ENCODE data around the gene GDPD4.

The GDPD4 gene

DNA sequence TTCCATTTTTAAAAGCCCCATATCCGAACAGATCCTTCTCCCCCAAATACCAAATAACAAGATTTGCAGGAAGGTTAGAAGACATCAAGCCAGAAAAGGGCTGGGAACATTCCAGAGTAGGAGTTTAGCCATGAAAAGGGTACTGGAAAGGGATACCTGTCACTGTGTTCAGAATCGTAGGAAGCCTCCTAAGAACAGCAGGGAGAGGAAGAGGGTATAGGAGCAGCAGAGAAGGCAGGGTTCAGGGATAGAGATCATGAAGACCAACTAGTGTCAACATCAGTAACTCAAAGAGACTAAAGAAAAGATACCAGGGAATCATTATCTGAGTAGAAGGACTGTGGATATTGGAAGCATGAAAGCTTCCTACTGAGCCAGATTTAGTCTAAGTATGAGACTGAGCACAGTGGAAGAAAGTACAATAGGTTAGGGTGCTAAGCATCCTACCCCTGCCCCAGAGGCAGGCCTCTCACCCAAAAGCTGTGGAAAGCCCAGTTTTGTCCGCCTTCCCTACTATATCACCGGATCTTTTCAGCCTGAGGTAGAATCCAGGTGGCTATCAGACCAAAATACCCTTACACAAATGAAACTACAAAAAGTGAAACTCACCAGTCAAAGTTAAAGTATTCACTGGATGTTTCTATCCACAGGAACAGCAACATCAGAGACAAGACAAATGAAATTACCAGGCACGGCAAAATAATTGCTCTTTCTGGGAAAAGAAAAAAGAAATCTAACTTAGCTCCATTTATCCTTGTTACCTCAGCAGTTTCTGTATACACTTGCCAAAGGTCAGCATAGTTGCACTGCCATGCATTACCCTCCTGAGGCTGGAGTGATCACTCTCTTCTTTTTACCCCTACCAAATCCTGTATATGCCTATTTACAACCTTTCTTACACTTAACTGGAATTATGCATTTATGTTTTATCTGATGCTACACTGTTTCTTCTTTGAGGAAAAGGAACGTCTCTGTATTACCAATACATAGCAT is 16.7 kb downstream of the GDPD4 start:
- DNase-seq = no peak
- TF ChIP-seq, protein P1, sequence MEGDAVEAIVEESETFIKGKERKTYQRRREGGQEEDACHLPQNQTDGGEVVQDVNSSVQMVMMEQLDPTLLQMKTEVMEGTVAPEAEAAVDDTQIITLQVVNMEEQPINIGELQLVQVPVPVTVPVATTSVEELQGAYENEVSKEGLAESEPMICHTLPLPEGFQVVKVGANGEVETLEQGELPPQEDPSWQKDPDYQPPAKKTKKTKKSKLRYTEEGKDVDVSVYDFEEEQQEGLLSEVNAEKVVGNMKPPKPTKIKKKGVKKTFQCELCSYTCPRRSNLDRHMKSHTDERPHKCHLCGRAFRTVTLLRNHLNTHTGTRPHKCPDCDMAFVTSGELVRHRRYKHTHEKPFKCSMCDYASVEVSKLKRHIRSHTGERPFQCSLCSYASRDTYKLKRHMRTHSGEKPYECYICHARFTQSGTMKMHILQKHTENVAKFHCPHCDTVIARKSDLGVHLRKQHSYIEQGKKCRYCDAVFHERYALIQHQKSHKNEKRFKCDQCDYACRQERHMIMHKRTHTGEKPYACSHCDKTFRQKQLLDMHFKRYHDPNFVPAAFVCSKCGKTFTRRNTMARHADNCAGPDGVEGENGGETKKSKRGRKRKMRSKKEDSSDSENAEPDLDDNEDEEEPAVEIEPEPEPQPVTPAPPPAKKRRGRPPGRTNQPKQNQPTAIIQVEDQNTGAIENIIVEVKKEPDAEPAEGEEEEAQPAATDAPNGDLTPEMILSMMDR (IDR thresholded peaks at IDR 0.05; ENCODE audit: low read depth, low read length) = no peak
- Histone ChIP-seq H3K36me3 (no peaks in the 10 kb centered on the region), H3K4me3 (ENCODE audit: low read depth, low read length) (no peak overlapping the region), H3K9me3 (ENCODE audit: severe bottlenecking) (no peaks in the 10 kb centered on the region), H3K27me3 (ENCODE audit: insufficient read depth, low read depth, severe bottlenecking) (no peaks in the 10 kb centered on the region), H3K27ac (no peak overlapping the region)

DNA sequence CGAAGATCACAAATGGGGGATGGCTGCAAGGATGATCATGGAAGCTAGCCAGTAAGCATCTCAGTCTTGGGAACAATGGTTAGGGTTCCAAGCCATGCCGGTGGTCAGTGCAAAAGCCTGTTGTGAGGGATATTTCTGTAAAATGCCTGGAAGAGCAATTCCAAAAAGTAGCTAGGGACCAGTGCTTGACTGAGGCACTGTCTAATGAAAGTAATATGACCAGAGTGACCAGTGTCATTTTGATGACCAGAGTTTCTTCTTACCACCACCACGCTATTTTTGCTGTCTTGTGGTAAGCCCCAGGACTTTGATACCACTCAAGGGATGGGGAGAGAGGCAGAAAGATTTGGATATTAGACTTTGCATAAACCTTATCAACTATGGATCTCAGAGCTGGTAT is 18.4 kb downstream of the GDPD4 start:
- H3K9me3 ChIP-seq (ENCODE audit: severe bottlenecking) = no peaks in the 10 kb centered on the region
- no peaks in the 10 kb centered on the region for H3K36me3 ChIP-seq
- DNase-seq = no peak
- H3K27ac ChIP-seq = no peak overlapping the region
- H3K4me3 ChIP-seq (ENCODE audit: low read depth, low read length) = no peak overlapping the region
- TF ChIP-seq, protein P1 (IDR thresholded peaks at IDR 0.05; ENCODE audit: low read depth, low read length) = no peak
- no peaks in the 10 kb centered on the region for H3K27me3 ChIP-seq (ENCODE audit: insufficient read depth, low read depth, severe bottlenecking)

DNA sequence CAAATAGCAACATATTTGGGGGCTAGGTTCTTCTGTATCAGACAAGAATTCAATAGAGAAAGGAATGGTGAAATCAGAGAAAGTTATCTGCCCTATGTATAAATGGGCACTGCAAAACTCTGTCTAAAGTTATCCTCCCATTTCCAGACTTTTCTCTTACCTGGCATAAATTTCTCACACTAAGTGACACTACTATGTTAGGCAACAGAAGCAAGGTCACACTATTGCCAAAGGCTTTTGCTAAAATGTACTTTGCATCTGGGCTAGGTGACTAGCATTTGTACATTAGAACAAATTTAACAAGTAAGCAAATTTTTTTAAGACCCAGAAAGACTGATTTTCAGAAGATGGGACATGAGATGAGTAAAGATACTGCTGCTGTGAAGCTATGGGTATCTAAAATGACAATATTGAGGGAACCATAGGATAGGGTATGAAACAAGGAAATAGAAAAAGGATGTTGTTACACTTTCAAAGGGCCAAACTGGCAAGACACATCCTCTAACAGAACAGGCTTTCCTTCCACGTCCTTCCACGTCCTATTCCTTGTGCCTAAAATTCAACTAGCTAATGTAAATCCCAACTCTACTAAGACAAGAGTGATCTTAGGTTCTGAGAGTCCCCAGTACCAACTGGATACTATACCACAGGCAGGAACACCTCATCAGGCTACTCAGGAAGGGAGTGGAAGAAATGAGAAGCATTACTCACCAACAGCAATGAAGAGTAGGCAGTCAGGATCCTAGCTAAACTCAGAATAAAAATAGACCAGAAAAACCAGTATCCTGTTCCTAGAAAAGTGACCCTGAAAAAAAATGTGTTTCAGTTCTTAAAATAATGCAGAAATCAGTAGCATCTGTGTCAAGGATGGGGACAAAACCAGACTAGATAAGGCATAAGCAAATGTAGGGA is 22.6 kb downstream of the GDPD4 start:
- Histone ChIP-seq H3K27me3 (ENCODE audit: insufficient read depth, low read depth, severe bottlenecking) (no peaks in the 10 kb centered on the region), H3K36me3 (no peaks in the 10 kb centered on the region), H3K27ac (no peak overlapping the region), H3K9me3 (ENCODE audit: severe bottlenecking) (no peaks in the 10 kb centered on the region), H3K4me3 (ENCODE audit: low read depth, low read length) (no peak overlapping the region)
- no peak for DNase-seq
- TF ChIP-seq, protein P1 (IDR thresholded peaks at IDR 0.05; ENCODE audit: low read depth, low read length) = no peak

DNA sequence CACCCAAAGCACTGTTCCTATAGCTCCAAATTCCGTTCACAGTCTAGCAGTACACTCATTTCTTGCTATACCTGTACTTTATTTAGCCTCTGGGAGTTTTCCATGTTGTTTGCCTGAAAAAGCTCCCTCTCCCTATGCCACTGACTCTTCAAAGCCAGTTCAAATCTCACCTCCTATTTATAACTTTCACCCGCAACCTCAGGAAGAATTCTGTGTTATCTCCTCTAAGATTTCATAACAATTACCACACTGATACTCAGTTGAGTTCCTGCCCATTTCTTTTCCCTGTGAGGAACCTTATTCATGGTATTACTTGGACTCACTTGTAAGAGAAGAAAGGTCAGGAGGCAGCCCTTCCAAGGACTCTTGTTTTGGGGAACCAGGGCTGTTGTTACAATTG is 25.2 kb downstream of the GDPD4 start:
- H3K27me3 ChIP-seq (ENCODE audit: insufficient read depth, low read depth, severe bottlenecking) = no peaks in the 10 kb centered on the region
- no peaks in the 10 kb centered on the region for H3K36me3 ChIP-seq
- TF ChIP-seq, protein P1 (IDR thresholded peaks at IDR 0.05; ENCODE audit: low read depth, low read length) = no peak
- H3K4me3 ChIP-seq (ENCODE audit: low read depth, low read length) = no peak overlapping the region
- no peak for DNase-seq
- H3K27ac ChIP-seq = no peak overlapping the region
- H3K9me3 ChIP-seq (ENCODE audit: severe bottlenecking) = no peaks in the 10 kb centered on the region

DNA sequence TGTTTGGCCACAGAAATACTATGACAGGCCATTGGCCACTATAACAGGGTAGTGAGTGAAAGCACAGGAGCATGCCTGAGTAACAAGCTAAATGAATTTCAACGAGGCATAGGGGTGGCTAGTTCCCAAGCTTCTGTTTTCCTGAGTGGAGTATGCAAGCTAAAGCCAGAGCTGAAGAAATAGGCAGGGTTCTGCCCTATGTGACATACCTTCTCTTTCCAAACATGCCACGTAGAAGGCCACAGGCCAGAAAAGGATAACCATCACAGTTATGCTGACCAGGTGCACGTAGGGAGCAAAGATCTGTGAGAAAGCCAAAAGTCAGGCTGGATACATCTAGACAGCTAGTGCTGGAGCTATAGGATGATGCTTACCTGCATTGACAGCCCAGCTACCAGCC is 30.6 kb downstream of the GDPD4 start:
- Histone ChIP-seq H3K9me3 (ENCODE audit: severe bottlenecking) (no peaks in the 10 kb centered on the region), H3K36me3 (no peaks in the 10 kb centered on the region), H3K27me3 (ENCODE audit: insufficient read depth, low read depth, severe bottlenecking) (no peaks in the 10 kb centered on the region), H3K27ac (no peak overlapping the region), H3K4me3 (ENCODE audit: low read depth, low read length) (no peak overlapping the region)
- no peak for DNase-seq
- TF ChIP-seq, protein P1 (IDR thresholded peaks at IDR 0.05; ENCODE audit: low read depth, low read length) = no peak

Measured in WERI-Rb-1 (cell line).